Muscle of arm (tissue), 12 donors: ENCODE data around the gene DOK3. TPM values are rescaled to one million over a fixed set of nuclear protein-coding genes. Genes with fewer than 3 reads are reported as not detected.

Experiments used
- polyA plus RNA-seq, 12 donors: library from polyadenylated mRNA; unstranded; fragments of 120-200 nt; gene quantifications; one replicate each; pipeline ENCODE4 v1.2.1, GENCODE V29; 2013; ENCODE audit not compliant: insufficient read length in 12 of 12

DOK3 gene
- polyA plus RNA-seq, 12 donors = 4.5 to 14.6 (median 5.4) TPM; not detected in 2

Other genes with a start within 250 kb of the DOK3 start
- gene RAB24, start 206.1 kb downstream of the DOK3 start, polyA plus RNA-seq = 10 to 100 TPM in 11 of 12 donors, not detected in 1; 10.1 to 21.6 (median 19.8) TPM
- gene PRELID1, start 206.0 kb downstream of the DOK3 start, polyA plus RNA-seq = 100 to 1,000 TPM in 1 of 12 donors, 10 to 100 TPM in 10, not detected in 1; 59.2 to 113 (median 68.4) TPM
- 10 to 100 TPM in 11 of 12 donors, not detected in 1; 11.4 to 46.8 (median 14.7) TPM for gene MXD3, start 197.9 kb downstream of the DOK3 start, polyA plus RNA-seq
- gene LMAN2, start 158.2 kb downstream of the DOK3 start, polyA plus RNA-seq = 100 to 1,000 TPM in 1 of 12 donors, 10 to 100 TPM in 10, not detected in 1; 55.9 to 123 (median 66.8) TPM
- gene RGS14, start 151.9 kb downstream of the DOK3 start, polyA plus RNA-seq = 10 to 100 TPM in 10 of 12 donors, 1 to 10 TPM in 1, not detected in 1; 8.2 to 23.6 (median 12.9) TPM
- gene SLC34A1, start 125.4 kb downstream of the DOK3 start, polyA plus RNA-seq = 1 to 10 TPM in 1 of 12 donors, under 1 TPM in 5, not detected in 6; 0.10 to 1.3 (median 0.14) TPM
- gene PFN3, start 109.2 kb downstream of the DOK3 start, polyA plus RNA-seq = not detected
- 1 to 10 TPM in 2 of 12 donors, under 1 TPM in 8, not detected in 2; 0.23 to 1.8 (median 0.39) TPM for gene F12, start 100.3 kb downstream of the DOK3 start, polyA plus RNA-seq
- gene GRK6, start 83.2 kb downstream of the DOK3 start, polyA plus RNA-seq = 10 to 100 TPM in 11 of 12 donors, not detected in 1; 12.4 to 29.0 (median 16.2) TPM
- gene PRR7, start 63.0 kb downstream of the DOK3 start, polyA plus RNA-seq = 1 to 10 TPM in 2 of 12 donors, under 1 TPM in 8, not detected in 2; 0.15 to 2.5 (median 0.47) TPM
- 1,000 to 10,000 TPM in 1 of 12 donors, 100 to 1,000 TPM in 11; 174 to 1,003 (median 222) TPM for gene DBN1, start 36.2 kb downstream of the DOK3 start, polyA plus RNA-seq
- gene PDLIM7, start 12.2 kb downstream of the DOK3 start, polyA plus RNA-seq = 100 to 1,000 TPM in 11 of 12 donors, not detected in 1; 121 to 338 (median 274) TPM
- 10 to 100 TPM in 11 of 12 donors, not detected in 1; 39.0 to 68.7 (median 47.5) TPM for gene DDX41, start 7.1 kb upstream of the DOK3 start, polyA plus RNA-seq
- gene FAM193B, start 44.7 kb upstream of the DOK3 start, polyA plus RNA-seq = 100 to 1,000 TPM in 2 of 12 donors, 10 to 100 TPM in 9, not detected in 1; 38.3 to 121 (median 53.0) TPM
- gene TMED9, start 82.4 kb upstream of the DOK3 start, polyA plus RNA-seq = 100 to 1,000 TPM in 9 of 12 donors, 10 to 100 TPM in 2, not detected in 1; 86.0 to 166 (median 117) TPM
- gene B4GALT7, start 90.3 kb upstream of the DOK3 start, polyA plus RNA-seq = 10 to 100 TPM in 11 of 12 donors, not detected in 1; 15.0 to 21.3 (median 18.4) TPM